Measurements from ENCODE around the gene DHRS7B.
A peak's percentile ranks its signal among the peaks of the same experiment; 100 is the strongest.
"Not testable (repeated sequence)": the region's sequence is repeated elsewhere in the genome, so short reads cannot be mapped to it uniquely, and the experiment has no call there.

The DHRS7B gene, protein sequence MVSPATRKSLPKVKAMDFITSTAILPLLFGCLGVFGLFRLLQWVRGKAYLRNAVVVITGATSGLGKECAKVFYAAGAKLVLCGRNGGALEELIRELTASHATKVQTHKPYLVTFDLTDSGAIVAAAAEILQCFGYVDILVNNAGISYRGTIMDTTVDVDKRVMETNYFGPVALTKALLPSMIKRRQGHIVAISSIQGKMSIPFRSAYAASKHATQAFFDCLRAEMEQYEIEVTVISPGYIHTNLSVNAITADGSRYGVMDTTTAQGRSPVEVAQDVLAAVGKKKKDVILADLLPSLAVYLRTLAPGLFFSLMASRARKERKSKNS

DNA sequence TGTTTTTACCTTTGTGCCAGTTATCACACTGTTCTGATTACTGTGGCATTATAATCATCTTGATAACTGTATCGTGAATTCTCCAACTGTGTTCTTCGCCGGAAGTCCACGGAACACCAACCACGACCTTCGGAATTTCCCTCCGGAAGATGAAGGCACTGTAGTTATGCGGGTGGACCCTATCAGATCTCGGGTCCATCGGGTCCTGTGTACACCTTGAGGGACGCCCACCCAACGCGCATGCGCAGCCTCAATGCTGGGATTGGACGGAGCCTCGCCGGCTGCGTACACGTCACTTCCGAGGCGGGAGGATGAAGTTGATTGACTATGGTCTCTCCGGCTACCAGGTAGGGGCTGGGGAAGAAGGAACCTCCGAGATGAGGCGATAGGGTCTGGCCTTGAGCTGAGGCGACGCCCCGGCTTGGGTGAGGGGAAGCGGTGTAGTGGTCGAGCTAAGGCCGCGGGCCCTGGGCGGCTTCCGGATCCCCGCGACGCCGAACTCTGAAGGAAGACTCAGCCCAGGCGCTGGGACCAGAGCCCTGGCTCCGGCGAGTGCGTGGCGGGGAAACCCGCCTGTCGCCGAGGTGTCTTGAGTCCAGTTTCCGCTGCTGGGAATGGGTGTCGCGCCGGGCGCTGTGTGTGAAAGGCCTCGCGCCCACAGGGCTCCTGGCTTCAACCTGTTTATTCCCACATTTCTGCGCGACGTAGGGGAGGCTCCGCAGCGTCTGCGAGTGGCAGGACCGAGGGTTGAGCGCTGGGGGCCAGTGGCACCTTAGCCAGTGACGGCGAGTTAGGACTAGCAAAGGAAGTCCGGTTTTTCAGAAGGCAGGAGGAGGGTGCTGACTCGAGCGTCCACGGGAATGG lies at the start of gene DHRS7B:
Gene DHRS7B, plus strand, starts transcription at position 320 of the 864 bp plus-strand sequence. Its CDS starts 8 bp downstream, at position 328.
- DNase-seq (ENCODE audit: low read depth in 3 of 3): peak; percentile 95 to 98 (median 97)

DNA sequence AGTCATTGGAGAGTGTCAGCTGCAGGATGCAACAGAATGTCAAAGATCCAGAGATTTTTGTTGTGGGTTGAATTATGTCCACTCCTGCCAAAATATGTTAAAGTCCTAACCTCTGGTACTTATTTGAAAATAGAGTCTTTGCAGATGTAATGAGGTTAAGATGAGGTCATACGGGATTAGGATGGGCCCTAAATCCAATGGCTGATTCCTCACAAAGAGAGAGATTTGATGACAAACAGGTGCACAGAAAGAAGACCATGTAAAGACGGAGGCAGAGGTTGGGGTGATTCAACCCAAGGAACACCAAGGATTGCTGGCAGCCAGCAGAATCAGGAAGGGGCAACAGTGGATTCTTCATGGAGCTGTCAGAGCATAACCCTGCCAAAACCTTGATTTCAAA lies 49.5 kb upstream of the DHRS7B start:
- no peak for DNase-seq (ENCODE audit: low read depth in 3 of 3)

DNA sequence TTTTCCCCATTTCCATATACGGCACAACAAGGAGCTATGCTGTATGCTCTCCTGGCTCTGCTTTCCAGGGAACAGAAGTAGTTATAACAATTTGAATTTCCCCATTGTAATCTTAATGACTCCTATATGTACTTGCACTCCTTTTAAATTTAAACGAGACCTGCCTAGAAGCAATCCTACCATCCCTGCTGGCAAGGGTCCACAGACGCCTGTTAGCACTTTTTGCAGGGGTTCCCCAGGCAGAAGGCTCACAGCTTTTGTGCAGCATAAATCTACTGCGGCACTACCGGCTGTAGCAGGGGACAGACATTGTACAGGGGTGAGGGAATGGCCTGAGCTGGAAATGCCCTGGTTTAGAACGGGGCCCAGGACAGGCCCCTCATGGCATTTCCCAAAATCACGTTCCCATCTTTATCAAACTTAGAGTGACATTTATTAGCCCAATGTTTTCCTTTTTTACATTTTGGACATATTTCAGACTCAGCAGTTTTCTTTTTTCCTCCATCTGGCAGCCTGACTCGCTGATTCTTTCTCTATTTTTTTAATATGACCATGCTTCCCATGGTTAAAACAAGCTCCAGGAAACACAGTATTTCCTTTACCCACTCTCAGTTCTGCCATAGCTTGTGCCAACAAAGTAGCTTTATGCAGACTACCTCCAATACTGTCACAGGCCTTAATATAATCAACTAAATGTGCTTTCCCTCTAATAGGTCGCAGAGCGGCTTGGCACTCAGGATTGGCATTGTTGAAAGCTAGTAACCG lies 48.6 kb upstream of the DHRS7B start:
- no peak for DNase-seq (ENCODE audit: low read depth in 3 of 3)

DNA sequence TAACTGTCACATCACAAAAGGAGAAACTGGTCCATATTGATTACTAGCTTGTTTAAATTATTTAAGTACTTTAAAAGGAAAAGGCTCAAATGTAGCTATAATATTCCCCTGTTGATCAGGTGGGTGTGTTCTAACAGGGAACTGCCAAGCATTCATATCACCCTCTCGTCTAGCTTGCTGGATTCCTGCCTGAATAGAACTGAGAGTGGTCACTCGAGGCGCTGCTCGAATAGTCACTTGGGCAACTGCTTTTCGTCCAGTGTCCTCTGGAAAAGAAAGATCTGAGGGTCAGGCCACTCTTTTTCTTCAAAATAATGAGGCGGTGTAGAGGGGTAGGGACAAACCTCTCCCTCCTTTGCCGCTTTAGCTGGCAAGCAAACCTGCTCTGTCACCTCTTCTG lies 47.6 kb upstream of the DHRS7B start:
- DNase-seq (ENCODE audit: low read depth in 3 of 3): no peak

DNA sequence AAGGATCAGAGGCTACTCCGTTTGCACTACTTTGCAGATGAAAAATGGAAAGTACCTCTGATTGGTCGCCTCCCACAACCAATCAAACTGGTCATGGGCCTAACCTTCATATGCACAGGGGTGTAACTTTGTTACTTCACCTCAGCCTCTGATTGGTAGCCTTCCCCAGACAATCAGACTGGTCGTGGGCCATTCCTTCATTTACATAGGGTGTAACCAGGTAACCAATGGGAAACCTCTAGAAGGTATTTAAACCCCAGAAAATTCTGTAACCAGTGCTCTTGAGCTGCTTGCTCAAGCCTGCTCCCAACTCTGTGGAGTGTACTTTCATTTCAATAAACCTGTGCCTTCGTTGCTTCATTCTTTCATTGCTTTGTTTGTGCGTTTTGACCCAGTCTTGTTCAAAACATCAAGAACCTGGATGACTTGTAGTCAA lies 44.7 kb upstream of the DHRS7B start:
- DNase-seq (ENCODE audit: low read depth in 3 of 3): no peak

DNA sequence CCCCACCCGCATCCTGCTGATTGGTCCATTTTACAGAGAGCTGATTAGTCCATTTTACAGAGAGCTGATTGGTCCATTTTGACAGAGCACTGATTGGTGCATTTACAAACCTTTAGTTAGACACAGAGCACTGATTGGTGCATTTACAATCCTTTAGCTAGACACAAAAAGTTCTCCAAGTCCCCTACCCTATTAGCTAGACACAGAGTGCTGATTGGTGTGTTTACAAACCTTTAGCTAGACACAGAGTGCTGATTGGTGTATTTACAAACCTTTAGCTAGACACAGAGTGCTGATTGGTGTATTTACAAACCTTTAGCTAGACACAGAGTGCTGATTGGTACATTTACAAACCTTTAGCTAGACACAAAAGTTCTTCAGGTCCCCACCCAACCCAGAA lies 41.5 kb upstream of the DHRS7B start:
- DNase-seq (ENCODE audit: low read depth in 3 of 3): not testable (repeated sequence)

DNA sequence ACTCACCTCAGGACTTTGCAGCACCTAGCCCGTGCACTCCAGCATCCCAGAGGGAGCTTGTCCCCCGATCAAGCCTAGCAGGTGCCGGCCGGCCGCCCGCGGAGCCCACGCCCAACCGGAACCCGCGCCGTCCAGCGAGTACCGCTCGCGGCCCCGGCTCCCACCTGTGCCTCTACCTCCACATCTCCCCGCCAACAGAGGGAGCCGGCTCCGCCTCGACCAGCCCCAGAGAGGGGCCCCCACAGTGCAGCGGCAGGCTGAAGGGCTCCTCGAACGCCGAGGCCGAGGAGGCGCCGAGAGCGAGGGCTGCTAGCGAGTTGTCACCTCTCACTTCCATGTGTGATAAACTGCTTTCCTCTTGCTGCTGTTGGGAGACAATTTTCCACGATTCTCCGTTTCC lies 41.1 kb upstream of the DHRS7B start:
- no peak for DNase-seq (ENCODE audit: low read depth in 3 of 3)

DNA sequence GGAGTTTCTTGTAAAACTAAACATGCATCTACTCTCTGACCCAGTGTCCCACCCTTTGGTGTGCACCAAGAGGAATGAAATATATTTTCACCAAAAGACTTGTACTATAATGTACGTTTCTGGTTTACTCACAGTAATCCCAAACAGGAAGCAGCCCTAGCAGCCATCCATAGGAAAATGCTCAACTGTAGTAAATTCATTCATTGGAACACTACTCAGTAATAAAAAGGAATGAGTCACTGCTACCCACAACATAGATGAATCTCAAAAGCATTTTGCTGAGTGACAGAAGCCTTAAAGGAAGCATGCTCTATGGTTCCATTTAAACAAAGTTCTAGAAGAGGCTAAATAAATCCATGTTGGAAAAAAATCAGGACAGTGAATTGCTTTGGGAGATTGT lies 37.6 kb upstream of the DHRS7B start:
- DNase-seq (ENCODE audit: low read depth in 3 of 3): no peak

DNA sequence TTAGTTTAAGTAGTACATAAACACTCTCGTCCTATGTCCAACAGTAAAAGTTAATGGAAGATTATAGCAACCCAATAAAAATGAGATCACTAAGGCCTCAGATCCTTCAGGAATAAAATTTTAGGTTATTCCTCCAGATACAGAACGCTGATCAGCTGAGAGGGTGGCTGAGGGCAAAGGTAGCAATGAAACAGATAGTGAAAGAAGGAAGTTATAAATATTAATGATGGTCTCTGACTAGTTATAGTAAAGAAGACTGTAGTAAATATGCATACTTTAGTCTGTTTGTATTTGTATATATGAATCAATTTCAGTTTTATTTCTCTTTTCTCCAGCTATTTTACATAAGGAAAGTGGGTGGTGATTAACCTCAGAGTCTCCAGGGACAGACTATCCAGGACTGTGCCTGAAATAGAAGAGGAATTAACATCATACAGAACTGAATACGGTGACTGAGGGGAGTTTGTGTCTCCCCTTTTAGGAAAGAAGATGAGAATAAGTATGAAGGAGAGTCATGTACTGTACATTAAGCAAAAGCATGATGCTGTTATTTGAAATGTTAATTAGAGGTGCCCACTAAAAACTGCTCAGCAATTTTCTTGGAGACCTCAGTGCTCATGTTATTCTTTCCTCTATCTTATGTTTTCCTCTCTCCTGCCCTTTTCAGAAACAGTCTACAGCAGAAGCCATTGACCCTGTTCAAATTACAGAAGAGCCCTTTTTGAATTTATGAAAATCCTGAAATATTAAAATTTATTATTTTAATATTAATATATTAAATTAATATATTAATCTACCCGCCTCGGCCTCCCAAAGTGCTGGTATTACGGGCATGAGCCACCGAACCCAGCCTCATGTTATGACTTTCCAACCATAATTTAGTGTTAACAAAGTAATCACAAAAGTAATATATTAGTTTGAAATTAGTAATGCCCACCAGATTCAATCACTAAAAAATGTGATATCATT lies 36.5 kb upstream of the DHRS7B start:
- no peak for DNase-seq (ENCODE audit: low read depth in 3 of 3)

DNA sequence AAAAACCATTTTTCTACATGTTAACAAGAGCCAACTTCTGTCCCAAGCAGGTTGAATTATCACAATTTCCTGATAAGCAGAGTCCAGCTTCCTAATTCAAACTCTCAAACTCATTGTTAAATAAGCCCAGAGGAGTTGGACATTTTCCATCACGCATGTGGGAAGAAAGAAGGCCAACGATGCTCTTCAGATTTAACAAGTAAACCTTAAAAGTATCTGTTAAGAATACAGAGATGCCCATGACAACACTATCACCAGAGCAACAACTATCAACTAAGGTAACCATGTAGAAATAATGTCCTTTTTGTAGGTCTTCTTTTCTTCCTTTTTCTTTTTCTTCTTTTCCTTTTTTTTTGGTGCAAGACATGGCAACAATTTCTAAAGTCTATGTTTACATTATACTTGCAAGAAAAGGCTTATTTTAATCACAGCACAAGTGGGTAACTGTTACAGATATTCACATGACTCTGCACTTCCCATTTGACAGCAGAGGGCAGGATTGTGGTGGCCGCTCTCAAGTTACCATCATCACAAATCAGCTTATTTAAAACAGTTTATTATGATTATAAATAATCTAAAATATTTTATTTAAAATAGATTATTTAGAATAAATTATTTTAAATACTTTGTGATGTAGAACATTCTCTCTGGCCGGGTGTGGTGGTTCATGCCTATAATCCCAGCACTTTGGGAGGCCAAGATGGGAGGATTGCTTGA lies 35.7 kb upstream of the DHRS7B start:
- no peak for DNase-seq (ENCODE audit: low read depth in 3 of 3)

DNA sequence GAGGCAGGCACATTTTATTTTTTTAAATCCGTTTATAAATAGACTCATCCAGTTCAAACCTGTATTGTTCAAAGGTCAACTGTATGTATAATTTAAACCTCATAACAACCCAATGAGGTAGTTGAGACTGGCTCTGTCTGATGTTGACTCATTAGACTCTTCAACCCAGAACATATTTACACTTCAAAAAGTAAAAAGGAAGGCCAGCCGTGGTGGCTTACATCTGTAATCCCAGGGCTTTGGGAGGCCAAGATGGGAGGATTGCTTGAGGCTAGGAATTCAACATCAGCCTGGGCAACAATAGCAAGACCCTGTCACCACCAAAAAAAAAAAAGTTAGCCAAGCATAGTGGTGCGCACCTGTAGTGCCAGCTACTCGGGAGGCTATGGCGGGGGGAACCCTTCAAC lies 32.5 kb upstream of the DHRS7B start:
- DNase-seq (ENCODE audit: low read depth in 3 of 3): no peak

DNA sequence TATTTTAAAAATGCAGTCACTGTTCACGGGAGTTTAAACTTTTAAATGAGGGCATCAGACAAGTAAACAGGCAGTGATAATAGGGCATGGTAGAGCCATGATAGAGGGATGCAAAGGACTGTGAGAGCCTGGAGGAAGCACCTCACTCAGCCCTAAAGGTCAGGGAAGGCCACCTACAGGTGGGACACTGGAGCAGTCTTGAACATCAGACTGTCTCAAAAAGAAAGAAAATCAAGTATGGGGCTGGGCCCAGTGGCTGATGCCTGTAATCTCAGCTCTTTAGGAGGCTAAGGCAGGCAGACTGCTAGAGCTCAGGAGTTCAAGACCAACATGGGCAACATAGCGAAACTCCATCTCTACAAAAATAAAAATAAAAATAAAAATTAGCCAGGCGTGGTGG lies 31.0 kb upstream of the DHRS7B start:
- no peak for DNase-seq (ENCODE audit: low read depth in 3 of 3)

DNA sequence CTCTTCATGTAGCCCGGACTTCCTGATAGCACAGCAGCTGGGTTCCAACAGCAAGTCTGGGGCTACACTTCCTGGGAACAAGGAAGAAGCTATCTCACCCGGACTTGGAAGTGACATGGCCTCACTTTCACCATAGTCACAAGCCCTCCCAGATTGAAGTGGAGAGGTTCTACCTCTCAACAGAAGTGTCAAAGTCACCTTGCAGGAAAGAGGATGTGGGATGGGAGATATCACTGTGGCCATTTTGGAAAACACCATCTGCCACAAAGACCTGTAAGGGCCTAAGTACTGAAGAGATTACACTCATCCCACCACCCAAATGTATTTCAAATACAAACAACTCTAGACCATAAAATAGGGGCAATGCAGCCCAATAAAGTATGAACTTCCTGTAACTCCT lies 29.9 kb upstream of the DHRS7B start:
- DNase-seq (ENCODE audit: low read depth in 3 of 3): no peak

DNA sequence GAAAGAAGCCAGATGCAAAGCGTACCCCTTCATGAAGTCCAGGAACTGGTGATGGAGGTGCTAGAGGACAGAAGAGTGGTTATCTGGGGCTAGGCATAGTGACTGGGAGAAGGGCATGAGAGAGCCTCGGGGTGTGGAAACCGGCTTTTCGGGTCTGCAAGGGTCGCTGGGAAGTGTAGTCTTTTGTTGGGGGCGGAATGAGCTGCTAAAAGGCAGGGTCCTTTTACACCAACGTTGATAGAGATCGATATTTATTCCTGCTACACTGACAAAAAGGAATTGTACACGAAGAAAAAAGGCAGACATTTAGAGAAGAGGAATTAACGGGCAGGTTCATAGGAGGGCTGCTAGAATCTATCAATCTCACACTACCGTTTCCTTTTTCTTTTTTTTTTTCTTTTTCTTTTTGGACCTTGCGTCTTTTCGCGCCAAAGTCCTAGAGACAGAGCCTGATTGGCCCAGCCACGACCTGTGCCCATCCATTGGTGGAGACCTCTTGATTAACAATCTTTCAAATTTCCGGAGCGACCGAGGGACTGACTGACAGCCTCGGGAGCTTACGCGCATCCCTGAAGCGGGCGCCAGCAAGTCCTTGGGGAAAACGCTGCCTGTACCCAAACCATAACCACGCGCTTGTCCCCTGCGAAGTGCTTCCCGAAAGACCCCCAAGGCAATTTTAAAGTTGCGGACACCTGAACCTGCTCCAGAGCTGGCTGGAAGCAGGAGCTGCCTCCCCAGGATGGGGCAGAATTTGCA lies 27.7 kb upstream of the DHRS7B start:
- DNase-seq (ENCODE audit: low read depth in 3 of 3): peak; percentile 55 to 68 (median 65)

DNA sequence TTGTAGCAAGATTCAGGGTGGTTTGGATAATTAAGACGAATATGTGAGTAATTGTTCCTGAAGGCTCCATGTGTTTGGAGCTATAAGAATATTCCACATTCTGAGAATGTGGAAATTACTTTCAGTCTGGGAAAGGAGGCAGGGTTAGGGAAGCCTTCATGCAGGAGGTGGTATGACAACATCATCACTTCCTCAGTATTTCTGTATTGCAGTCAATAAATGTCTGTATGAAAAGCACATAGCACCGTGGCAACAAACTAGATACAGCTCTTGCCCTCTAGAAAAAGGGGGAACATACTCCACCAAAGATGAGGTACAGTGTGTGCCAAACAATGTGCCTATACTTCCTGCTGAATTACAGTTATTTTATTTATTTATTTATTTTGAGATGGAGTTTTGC lies 26.1 kb upstream of the DHRS7B start:
- DNase-seq (ENCODE audit: low read depth in 3 of 3): no peak

DNA sequence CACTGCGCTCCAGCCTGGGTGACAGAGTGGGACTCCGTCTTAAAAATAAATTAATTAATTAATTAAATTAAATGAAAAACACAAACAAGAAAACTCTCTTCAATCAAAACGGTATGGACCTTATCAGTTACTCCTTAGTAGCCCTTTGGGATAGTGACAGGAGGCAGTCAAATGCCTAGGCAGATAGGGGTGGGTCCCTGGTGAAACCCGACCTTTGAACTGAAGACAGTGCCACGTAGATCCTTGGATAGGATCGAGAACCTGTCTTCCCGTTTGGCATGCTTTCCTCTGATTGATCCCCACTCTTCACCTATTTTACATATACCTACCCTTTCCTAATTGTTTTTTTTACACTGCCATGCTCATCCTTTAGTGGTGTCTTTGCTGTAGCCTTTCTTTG lies 22.2 kb upstream of the DHRS7B start:
- DNase-seq (ENCODE audit: low read depth in 3 of 3): no peak

DNA sequence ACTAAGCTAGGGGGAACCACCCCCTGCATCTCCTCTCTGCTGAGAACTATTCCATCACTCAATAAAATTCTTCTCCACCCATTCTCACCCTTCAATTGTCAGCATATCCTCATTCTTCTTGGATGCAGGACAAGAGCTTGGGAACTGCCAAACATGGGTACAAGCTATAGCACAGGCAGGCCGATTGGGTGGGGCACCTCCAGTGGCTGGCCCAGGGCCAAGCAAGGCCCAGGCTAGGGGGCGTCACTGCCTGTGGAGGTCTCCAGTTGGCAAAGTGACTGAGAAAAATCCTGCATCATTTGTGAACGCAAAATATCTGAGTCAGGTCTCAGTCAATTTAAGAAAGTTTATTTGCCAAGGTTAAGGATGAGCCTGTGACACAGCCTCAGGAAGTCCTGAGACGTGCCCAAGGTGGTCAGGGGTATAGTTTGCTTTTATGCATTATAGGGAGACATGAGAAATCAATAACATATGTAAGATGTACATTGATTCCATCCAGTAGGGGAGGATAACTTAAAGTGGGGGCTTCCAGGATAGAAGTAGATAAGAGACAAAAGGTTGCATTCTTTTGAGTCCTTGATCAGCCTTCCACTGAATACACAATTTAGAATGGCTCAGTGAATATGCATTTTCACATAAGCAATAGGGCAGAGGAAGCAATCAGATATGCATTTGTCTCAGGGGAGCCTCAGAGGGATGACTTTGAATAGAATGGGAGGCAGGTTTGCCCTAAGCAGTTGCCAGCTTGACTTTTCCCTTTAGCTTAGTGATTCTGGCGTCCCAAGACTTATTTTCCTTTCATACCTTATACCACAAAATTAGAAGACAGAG lies 21.5 kb upstream of the DHRS7B start:
- DNase-seq (ENCODE audit: low read depth in 3 of 3): no peak

DNA sequence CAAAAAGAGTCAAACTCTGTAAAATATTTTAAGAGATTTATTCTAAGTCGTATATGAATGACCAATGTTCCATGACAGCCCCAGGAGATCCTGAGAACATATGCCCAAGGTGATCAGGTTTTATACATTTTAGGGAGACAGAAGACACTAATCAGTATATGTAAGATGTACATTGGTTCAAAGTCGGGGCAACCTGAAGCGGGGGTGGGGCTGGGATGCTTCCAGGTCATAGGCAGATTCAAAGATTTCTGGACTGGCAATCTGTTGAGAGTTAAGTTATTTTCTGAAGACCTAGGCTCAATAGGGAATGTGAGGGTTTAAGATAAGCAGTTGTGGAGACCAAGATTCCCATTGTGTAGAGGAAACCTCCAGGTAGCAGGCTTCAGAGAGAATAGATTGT lies 20.4 kb upstream of the DHRS7B start:
- DNase-seq (ENCODE audit: low read depth in 3 of 3): no peak
